Peyer's patch (tissue), 4 donors: ENCODE data around the gene GPR61. TPM values are rescaled to one million over a fixed set of nuclear protein-coding genes. Genes with fewer than 3 reads are reported as not detected.

Source experiments
- DNase-seq, 3 donors: peaks; one replicate each; pipeline ENCODE4 v3.0.0-alpha.2; 2017 to 2019
- H3K27ac ChIP-seq, 4 donors: fragments of 200-600 bp; sonication (generic); one replicate each; pipeline ENCODE4 v1.5.1; 2016 to 2019
- H3K27me3 ChIP-seq, 2 donors: fragments of 200-600 bp; sonication (generic); one replicate each; pipeline ENCODE4 v1.5.1; 2019
- H3K36me3 ChIP-seq, 3 donors: fragments of 200-600 bp; sonication (generic); one replicate each; pipeline ENCODE4 v1.5.1; 2016 to 2019
- H3K4me1 ChIP-seq, 4 donors: fragments of 200-600 bp; sonication (generic); one replicate each; pipeline ENCODE4 v1.5.1; 2016 to 2019
- H3K4me3 ChIP-seq, 4 donors: fragments of 200-600 bp; sonication (generic); 1 replicate in 3 of 4; 2 replicates in 1 of 4; pipeline ENCODE4 v1.5.1; 2016 to 2019; ENCODE audit warnings: mild to moderate bottlenecking in 1 of 4
- H3K9me3 ChIP-seq, 4 donors: fragments of 200-600 bp; sonication (generic); one replicate each; pipeline ENCODE4 v1.5.1; 2016 to 2019; ENCODE audit warnings: mild to moderate bottlenecking in 1 of 4
- CTCF ChIP-seq, 6 experiments: fragments of 450-650 bp in 4 of 6; fragments of 200-600 bp in 2 of 6; sonication (generic) in 1 of 6; IDR thresholded peaks; one replicate each; pipeline ENCODE4 v1.5.1; 2017 to 2019; ENCODE audit warnings: antibody characterized with exemption in 6 of 6, mild to moderate bottlenecking in 3 of 6, moderate library complexity in 1 of 6
- POLR2A ChIP-seq, 2 donors: fragments of 450-650 bp; IDR thresholded peaks; one replicate each; pipeline ENCODE4 v1.5.1; 2017; ENCODE audit warnings: antibody characterized with exemption in 2 of 2, mild to moderate bottlenecking in 2 of 2, moderate library complexity in 2 of 2
- total RNA-seq, 4 donors: library from RNA; depleted of rRNA; stranded (reverse); fragments of >200 nt; gene quantifications; one replicate each; pipeline ENCODE4 v1.1.0, GENCODE V29; 2016

Gene GPR61
- total RNA-seq, 4 donors from 2014 or later, result 0.40 TPM; not detected in 3

GRCh38 chr1:109503935-109504334, 35.7 kb upstream of the GPR61 start:
- no peak overlapping the region for H3K4me3 ChIP-seq
- H3K27me3 ChIP-seq, result no peaks in the 10 kb centered on the region
- no peaks in the 10 kb centered on the region for H3K9me3 ChIP-seq
- no peak for DNase-seq
- H3K36me3 ChIP-seq, result no peaks in the 10 kb centered on the region
- peak overlapping the region in 2 of 4 donors; percentile 38 to 47 for H3K27ac ChIP-seq
- H3K4me1 ChIP-seq, result peaks cover 0 to 37% (median 4%) of the 10 kb centered on the region in 4 donors
- TF ChIP-seq POLR2A (IDR thresholded peaks at IDR 0.05) (no peak), CTCF (IDR thresholded peaks at IDR 0.05) (no peak)

- H3K27me3 ChIP-seq, result no peaks in the 10 kb centered on the region
- no peak overlapping the region for H3K27ac ChIP-seq
- H3K4me3 ChIP-seq, result no peak overlapping the region
- H3K4me1 ChIP-seq, result peaks cover 0 to 38% (median 5%) of the 10 kb centered on the region in 4 donors
- TF ChIP-seq CTCF (IDR thresholded peaks at IDR 0.05) (no peak), POLR2A (IDR thresholded peaks at IDR 0.05) (no peak)
- H3K36me3 ChIP-seq, result no peaks in the 10 kb centered on the region
- no peaks in the 10 kb centered on the region for H3K9me3 ChIP-seq
- no peak for DNase-seq
Observed at GRCh38 chr1:109504974-109505373, 34.7 kb upstream of the GPR61 start.

- H3K4me3 ChIP-seq, result peak overlapping the region in 1 of 4 donors; percentile 95
- H3K27ac ChIP-seq, result no peak overlapping the region
- peaks cover 0 to 22% (median 2%) of the 10 kb centered on the region in 4 donors for H3K4me1 ChIP-seq
- no peaks in the 10 kb centered on the region for H3K9me3 ChIP-seq
- no peaks in the 10 kb centered on the region for H3K27me3 ChIP-seq
- TF ChIP-seq POLR2A (IDR thresholded peaks at IDR 0.05) (no peak), CTCF (IDR thresholded peaks at IDR 0.05) (no peak)
- no peak for DNase-seq
- H3K36me3 ChIP-seq, result no peaks in the 10 kb centered on the region
Observed at GRCh38 chr1:109508001-109508872, 31.4 kb upstream of the GPR61 start.

- H3K27ac ChIP-seq, result peak overlapping the region in 1 of 4 donors; percentile 72
- peak overlapping the region; percentile 75 to 95 (median 84) for H3K4me3 ChIP-seq
- TF ChIP-seq POLR2A (IDR thresholded peaks at IDR 0.05), result no peak
- no peak for TF ChIP-seq CTCF (IDR thresholded peaks at IDR 0.05)
- no peaks in the 10 kb centered on the region for H3K9me3 ChIP-seq
- H3K4me1 ChIP-seq, result peaks cover 0 to 22% (median 2%) of the 10 kb centered on the region in 4 donors
- H3K36me3 ChIP-seq, result no peaks in the 10 kb centered on the region
- no peaks in the 10 kb centered on the region for H3K27me3 ChIP-seq
- no peak for DNase-seq
Observed at GRCh38 chr1:109508873-109509175, 30.8 kb upstream of the GPR61 start.

- H3K27ac ChIP-seq, result peak within 1 kb of the TSS in 3 of 4 donors; percentile 40 to 72 (median 49)
- no peaks in the 10 kb centered on the region for H3K27me3 ChIP-seq
- peak; percentile 66 to 81 (median 78) for DNase-seq
Observed at GRCh38 chr1:109509176-109510134, 30.2 kb upstream of the GPR61 start, which contains the start of gene AMIGO1. Gene AMIGO1, minus strand, starts transcription at chr1:109509727. Its CDS starts 815 bp downstream, at chr1:109508912.

More at GRCh38 chr1:109509176-109510134, 30.2 kb upstream of the GPR61 start, which contains the start of gene AMIGO1:
- Histone ChIP-seq H3K4me1 (peaks cover 0 to 17% (median 2%) of the 10 kb centered on the region in 4 donors), H3K36me3 (no peaks in the 10 kb centered on the region), H3K4me3 (peak within 1 kb of the TSS; percentile 75 to 95 (median 84)), H3K9me3 (no peaks in the 10 kb centered on the region)
- TF ChIP-seq CTCF (IDR thresholded peaks at IDR 0.05), result no peak
- peak in 1 of 2 donors; percentile 23 for TF ChIP-seq POLR2A (IDR thresholded peaks at IDR 0.05)
